PFSK-1 (cell line): ENCODE results near the gene COX19.

Experiments used
- FOXP2 ChIP-seq: optimal IDR thresholded peaks from 2 replicates; pipeline ENCODE3; 2011; ENCODE audit warnings: borderline replicate concordance, control low read depth, inconsistent platforms; ENCODE audit not compliant: insufficient read depth; ENCODE audit errors: extremely low read length, extremely low read depth
- POLR2AphosphoS5 ChIP-seq: IDR thresholded peaks from 2 replicates; pipeline ENCODE4 v1.6.1; 2012; ENCODE audit warnings: low read depth, mild to moderate bottlenecking, control low read depth, low read length, moderate library complexity
- SIN3A ChIP-seq: IDR thresholded peaks from 2 replicates; pipeline ENCODE4 v1.6.1; 2012; ENCODE audit warnings: mild to moderate bottlenecking, low read length, moderate library complexity, borderline replicate concordance; ENCODE audit not compliant: insufficient read depth
- TAF1 ChIP-seq: IDR thresholded peaks from 2 replicates; pipeline ENCODE4 v1.6.1; 2012; ENCODE audit warnings: low read length, control low read depth, borderline replicate concordance; ENCODE audit not compliant: insufficient read depth
- TF ChIP-seq, protein P1 (sequence below), 2 experiments: IDR thresholded peaks; 2 replicates each; pipeline versions ENCODE4 v1.6.1 to v1.8.0; 2011 to 2012; ENCODE audit warnings: low read depth in 2 of 2, low read length in 2 of 2, control low read depth in 1 of 2, inconsistent platforms in 1 of 2, mild to moderate bottlenecking in 1 of 2, moderate library complexity in 1 of 2; ENCODE audit not compliant: insufficient read depth in 1 of 2

The COX19 gene

DNA sequence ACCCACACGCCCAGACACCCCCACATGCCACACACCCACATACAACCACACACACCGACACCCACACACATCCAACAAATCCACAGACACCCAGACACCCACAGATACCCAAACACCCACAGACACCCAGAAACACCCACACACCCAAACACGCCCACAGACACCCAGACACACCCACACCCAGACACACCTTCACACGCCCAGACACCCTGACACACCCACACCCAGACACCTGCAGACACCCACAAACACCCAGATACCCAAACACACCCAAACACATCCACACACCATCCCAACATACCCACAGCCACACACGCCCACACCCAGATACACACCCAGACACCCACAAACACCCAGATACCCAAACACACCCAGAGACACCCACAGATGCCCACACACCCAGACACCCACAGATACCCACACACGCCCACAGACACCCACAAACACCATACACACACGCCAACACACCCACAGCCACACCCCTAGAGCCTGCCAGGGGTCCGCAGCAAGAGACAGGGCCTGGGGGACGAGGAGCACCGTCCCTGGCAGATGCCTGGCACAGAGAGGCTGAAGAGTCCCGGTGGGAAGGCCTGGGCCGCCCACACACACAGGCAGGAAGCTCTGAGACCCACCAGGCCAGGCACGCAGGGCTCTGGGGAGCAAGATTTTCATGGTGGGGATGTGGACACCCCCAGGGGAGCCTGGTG lies 36.1 kb upstream of the COX19 start:
- TF ChIP-seq TAF1 (no peak), FOXP2 (no peak), SIN3A (no peak), POLR2AphosphoS5 (no peak)
- TF ChIP-seq, protein P1, sequence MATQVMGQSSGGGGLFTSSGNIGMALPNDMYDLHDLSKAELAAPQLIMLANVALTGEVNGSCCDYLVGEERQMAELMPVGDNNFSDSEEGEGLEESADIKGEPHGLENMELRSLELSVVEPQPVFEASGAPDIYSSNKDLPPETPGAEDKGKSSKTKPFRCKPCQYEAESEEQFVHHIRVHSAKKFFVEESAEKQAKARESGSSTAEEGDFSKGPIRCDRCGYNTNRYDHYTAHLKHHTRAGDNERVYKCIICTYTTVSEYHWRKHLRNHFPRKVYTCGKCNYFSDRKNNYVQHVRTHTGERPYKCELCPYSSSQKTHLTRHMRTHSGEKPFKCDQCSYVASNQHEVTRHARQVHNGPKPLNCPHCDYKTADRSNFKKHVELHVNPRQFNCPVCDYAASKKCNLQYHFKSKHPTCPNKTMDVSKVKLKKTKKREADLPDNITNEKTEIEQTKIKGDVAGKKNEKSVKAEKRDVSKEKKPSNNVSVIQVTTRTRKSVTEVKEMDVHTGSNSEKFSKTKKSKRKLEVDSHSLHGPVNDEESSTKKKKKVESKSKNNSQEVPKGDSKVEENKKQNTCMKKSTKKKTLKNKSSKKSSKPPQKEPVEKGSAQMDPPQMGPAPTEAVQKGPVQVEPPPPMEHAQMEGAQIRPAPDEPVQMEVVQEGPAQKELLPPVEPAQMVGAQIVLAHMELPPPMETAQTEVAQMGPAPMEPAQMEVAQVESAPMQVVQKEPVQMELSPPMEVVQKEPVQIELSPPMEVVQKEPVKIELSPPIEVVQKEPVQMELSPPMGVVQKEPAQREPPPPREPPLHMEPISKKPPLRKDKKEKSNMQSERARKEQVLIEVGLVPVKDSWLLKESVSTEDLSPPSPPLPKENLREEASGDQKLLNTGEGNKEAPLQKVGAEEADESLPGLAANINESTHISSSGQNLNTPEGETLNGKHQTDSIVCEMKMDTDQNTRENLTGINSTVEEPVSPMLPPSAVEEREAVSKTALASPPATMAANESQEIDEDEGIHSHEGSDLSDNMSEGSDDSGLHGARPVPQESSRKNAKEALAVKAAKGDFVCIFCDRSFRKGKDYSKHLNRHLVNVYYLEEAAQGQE (IDR thresholded peaks at IDR 0.05; ENCODE audit: insufficient read depth in 1 of 2, low read depth in 2 of 2, low read length in 2 of 2), result no peak

- TF ChIP-seq TAF1 (no peak), FOXP2 (no peak), SIN3A (no peak)
Measured at GRCh38 chr7:1010226-1010625, 34.9 kb upstream of the COX19 start.

- TF ChIP-seq FOXP2 (no peak), SIN3A (no peak), POLR2AphosphoS5 (no peak), TAF1 (no peak)
- TF ChIP-seq, protein P1 (IDR thresholded peaks at IDR 0.05; ENCODE audit: insufficient read depth in 1 of 2, low read depth in 2 of 2, low read length in 2 of 2), result no peak
Measured at GRCh38 chr7:1009747-1010146, 34.4 kb upstream of the COX19 start.

DNA sequence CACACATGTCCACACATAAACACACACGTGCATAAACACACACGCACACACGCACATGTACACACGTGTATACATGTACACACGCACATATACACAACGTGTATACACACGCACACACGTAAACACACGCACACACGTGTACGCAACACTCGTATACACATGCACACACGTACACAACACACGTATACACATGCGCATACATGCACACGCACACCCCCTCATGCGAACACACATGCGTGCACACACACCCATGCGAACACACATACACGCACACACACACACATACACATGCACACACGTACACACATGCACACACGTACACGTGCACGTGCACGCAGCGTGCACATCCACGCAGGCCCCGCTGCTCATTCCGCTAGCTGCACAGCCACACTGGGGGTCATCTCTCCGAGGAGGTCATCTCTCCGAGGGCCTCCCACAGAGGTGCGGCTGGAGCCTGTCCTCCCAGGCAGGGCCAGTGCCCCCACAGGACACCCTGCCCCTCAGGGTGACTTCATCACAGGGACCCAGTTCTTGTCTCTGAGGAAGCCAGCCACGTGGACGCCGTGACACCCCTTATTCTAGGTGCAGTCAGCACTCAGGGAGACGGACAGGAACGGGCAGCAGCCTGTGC lies 33.5 kb upstream of the COX19 start:
- TF ChIP-seq POLR2AphosphoS5 (no peak), SIN3A (no peak), TAF1 (no peak)
- TF ChIP-seq, protein P1 (IDR thresholded peaks at IDR 0.05; ENCODE audit: insufficient read depth in 1 of 2, low read depth in 2 of 2, low read length in 2 of 2), result no peak

GRCh38 chr7:1007901-1008300 lies 32.6 kb upstream of the COX19 start:
- no peak for TF ChIP-seq POLR2AphosphoS5
- TF ChIP-seq, protein P1 (IDR thresholded peaks at IDR 0.05; ENCODE audit: insufficient read depth in 1 of 2, low read depth in 2 of 2, low read length in 2 of 2), result no peak
- TF ChIP-seq TAF1, result no peak
- no peak for TF ChIP-seq FOXP2
- no peak for TF ChIP-seq SIN3A
